GM10847 (cell line): ENCODE measurements around the gene TNPO3.

Experiments
- POLR2A ChIP-seq: IDR thresholded peaks from 2 replicates; pipeline ENCODE4 v1.6.1; 2011; ENCODE audit not compliant: insufficient read length; ENCODE audit errors: extremely low read depth

TNPO3 gene

GRCh38 chr7:129054438-129055293, at the start of gene TNPO3:
TSS of gene TNPO3 (minus strand) at chr7:129055111. CDS start at chr7:129054770, 341 bp downstream.
- TF ChIP-seq POLR2A: peak; percentile 82

- no peak for TF ChIP-seq POLR2A
Observed at GRCh38 chr7:129103561-129104324, 48.8 kb upstream of the TNPO3 start.

- no peak for TF ChIP-seq POLR2A
Observed at GRCh38 chr7:129101746-129102145, 46.8 kb upstream of the TNPO3 start.

- no peak for TF ChIP-seq POLR2A
Observed at GRCh38 chr7:129100827-129101166, 45.9 kb upstream of the TNPO3 start.

- TF ChIP-seq POLR2A: no peak
Observed at GRCh38 chr7:129098409-129099084, 43.6 kb upstream of the TNPO3 start.

GRCh38 chr7:129095258-129095657, 40.3 kb upstream of the TNPO3 start:
- no peak for TF ChIP-seq POLR2A

- no peak for TF ChIP-seq POLR2A
Observed at GRCh38 chr7:129094501-129094900, 39.6 kb upstream of the TNPO3 start.

GRCh38 chr7:129093867-129094456, 39.1 kb upstream of the TNPO3 start:
- no peak for TF ChIP-seq POLR2A

- TF ChIP-seq POLR2A: no peak
Observed at GRCh38 chr7:129091484-129092002, 36.6 kb upstream of the TNPO3 start.

GRCh38 chr7:129090300-129090907, 35.5 kb upstream of the TNPO3 start:
- TF ChIP-seq POLR2A: no peak

- TF ChIP-seq POLR2A: no peak
Observed at GRCh38 chr7:129089521-129090212, 34.8 kb upstream of the TNPO3 start.

- TF ChIP-seq POLR2A: no peak
Observed at GRCh38 chr7:129084801-129085551, 30.1 kb upstream of the TNPO3 start.

- TF ChIP-seq POLR2A: no peak
Observed at GRCh38 chr7:129083525-129083924, 28.6 kb upstream of the TNPO3 start.

- no peak for TF ChIP-seq POLR2A
Observed at GRCh38 chr7:129078455-129078854, 23.5 kb upstream of the TNPO3 start.

GRCh38 chr7:129076886-129077285, 22.0 kb upstream of the TNPO3 start:
- TF ChIP-seq POLR2A: no peak
